WTC11 (cell line): Measurements from ENCODE around the gene TAS2R16. TPM values are rescaled to one million over a fixed set of nuclear protein-coding genes. Genes with fewer than 3 reads are reported as not detected.

Experiments used
- ATAC-seq: fragments of 200-7000 bp; cut with Tn5 transposase; 2 replicates; pipeline ENCODE4 v1.10.0; 2021; ENCODE audit warnings: mild to moderate bottlenecking, moderate library complexity
- CTCF ChIA-PET: fragments of 300-600 bp; sonication (Branson Sonifier 250); formaldehyde crosslinking; loops from one replicate; lab custom pipeline; 2021; ENCODE audit warnings: antibody characterized with exemption; lab: Charles Lee
- POLR2A ChIA-PET: fragments of 350-600 bp; sonication (Branson Sonifier 250); formaldehyde crosslinking; loops from one replicate; lab custom pipeline; 2021; ENCODE audit warnings: antibody characterized with exemption; lab: Charles Lee
- DNase-seq: peaks from one replicate; pipeline ENCODE4 v3.0.0; 2021; ENCODE audit warnings: low spot score
- H3K27ac Mint-ChIP-seq: 2 replicates; pipeline ENCODE4 v1.8.0; 2021; ENCODE audit warnings: mixed read lengths
- H3K27me3 Mint-ChIP-seq: 2 replicates; pipeline ENCODE4 v1.8.0; 2021; ENCODE audit warnings: low read depth, mild to moderate bottlenecking, moderate library complexity, mixed read lengths
- H3K36me3 Mint-ChIP-seq: 2 replicates; pipeline ENCODE4 v1.8.0; 2021; ENCODE audit warnings: mixed read lengths
- H3K4me1 Mint-ChIP-seq: 2 replicates; pipeline ENCODE4 v1.8.0; 2022; ENCODE audit warnings: mixed read lengths
- H3K4me3 Mint-ChIP-seq: 2 replicates; pipeline ENCODE4 v1.8.0; 2021; ENCODE audit warnings: mild to moderate bottlenecking, moderate library complexity, mixed read lengths
- H3K9me3 Mint-ChIP-seq: 2 replicates; pipeline ENCODE4 v1.8.0; 2021; ENCODE audit warnings: mixed read lengths
- CREB1 ChIP-seq: sonication (generic); formaldehyde crosslinking; IDR thresholded peaks from 2 replicates; pipeline ENCODE4 v1.8.0; 2023; ENCODE audit warnings: mild to moderate bottlenecking, missing genetic modification reagents
- ELF4 ChIP-seq: sonication (generic); formaldehyde crosslinking; IDR thresholded peaks from 2 replicates; pipeline ENCODE4 v1.8.1; 2022; ENCODE audit warnings: low read depth, mild to moderate bottlenecking, moderate library complexity, missing genetic modification reagents
- FOXP1 ChIP-seq: sonication (generic); formaldehyde crosslinking; IDR thresholded peaks from 2 replicates; pipeline ENCODE4 v1.8.0; 2022; ENCODE audit warnings: missing genetic modification reagents, mild to moderate bottlenecking, moderate library complexity, borderline replicate concordance
- KAT7 ChIP-seq: sonication (generic); formaldehyde crosslinking; IDR thresholded peaks from 2 replicates; pipeline ENCODE4 v1.8.1; 2023; ENCODE audit warnings: missing genetic modification reagents, mild to moderate bottlenecking, borderline replicate concordance
- NFATC4 ChIP-seq: fragments of 250-450 bp; sonication (Bioruptor Pico); IDR thresholded peaks from 2 replicates; pipeline ENCODE4 v1.9.0; 2021; ENCODE audit warnings: mild to moderate bottlenecking
- NFE2L1 ChIP-seq: sonication (generic); formaldehyde crosslinking; IDR thresholded peaks from 2 replicates; pipeline ENCODE4 v1.8.1; 2023; ENCODE audit warnings: missing genetic modification reagents
- NR3C1 ChIP-seq: sonication (generic); formaldehyde crosslinking; conservative IDR thresholded peaks from 2 replicates; pipeline ENCODE4 v1.8.1; 2023; ENCODE audit warnings: low read depth, mild to moderate bottlenecking, missing genetic modification reagents
- ZNF416 ChIP-seq: fragments of 250-450 bp; sonication (Bioruptor Pico); IDR thresholded peaks from 2 replicates; pipeline ENCODE4 v1.9.0; 2021; ENCODE audit warnings: mild to moderate bottlenecking, inconsistent platforms
- ZNF423 ChIP-seq: fragments of 250-450 bp; sonication (Bioruptor Pico); IDR thresholded peaks from 2 replicates; pipeline ENCODE4 v2.1.2; 2022; ENCODE audit warnings: mild to moderate bottlenecking, moderate library complexity
- total RNA-seq: library from RNA; stranded (reverse); gene quantifications from 3 replicates; pipeline ENCODE4 v1.2.3, GENCODE V29; 2021
- TF ChIP-seq, protein P1 (sequence below): fragments of 250-450 bp; sonication (Bioruptor Pico); IDR thresholded peaks from 2 replicates; pipeline ENCODE4 v1.8.0; 2021; ENCODE audit warnings: mild to moderate bottlenecking
- TF ChIP-seq, protein P2 (sequence below): fragments of 250-450 bp; sonication (Bioruptor Pico); conservative IDR thresholded peaks from 2 replicates; pipeline ENCODE4 v1.9.0; 2021; ENCODE audit warnings: mild to moderate bottlenecking
- TF ChIP-seq, protein P3 (sequence below): sonication (generic); formaldehyde crosslinking; IDR thresholded peaks from 2 replicates; pipeline ENCODE4 v1.8.0; 2022; ENCODE audit warnings: missing genetic modification reagents
- TF ChIP-seq, protein P4 (sequence below): sonication (generic); formaldehyde crosslinking; conservative IDR thresholded peaks from 2 replicates; pipeline ENCODE4 v1.8.1; 2022; ENCODE audit warnings: mild to moderate bottlenecking, missing genetic modification reagents
- TF ChIP-seq, protein P5 (sequence below): sonication (generic); formaldehyde crosslinking; IDR thresholded peaks from 2 replicates; pipeline ENCODE4 v1.8.0; 2023; ENCODE audit warnings: mild to moderate bottlenecking, missing genetic modification reagents
- TF ChIP-seq, protein P6 (sequence below): sonication (generic); formaldehyde crosslinking; IDR thresholded peaks from 2 replicates; pipeline ENCODE4 v1.8.0; 2022; ENCODE audit warnings: mild to moderate bottlenecking, missing genetic modification reagents
- TF ChIP-seq, protein P7 (sequence below): sonication (generic); formaldehyde crosslinking; IDR thresholded peaks from 2 replicates; pipeline ENCODE4 v1.8.0; 2023; ENCODE audit warnings: missing genetic modification reagents
- TF ChIP-seq, protein P8 (sequence below): fragments of 250-450 bp; sonication (Bioruptor Pico); IDR thresholded peaks from 2 replicates; pipeline ENCODE4 v2.1.2; 2022; ENCODE audit warnings: mild to moderate bottlenecking, moderate library complexity

TAS2R16 gene
- total RNA-seq, 1 experiment from 2014 or later, result not detected

DNA sequence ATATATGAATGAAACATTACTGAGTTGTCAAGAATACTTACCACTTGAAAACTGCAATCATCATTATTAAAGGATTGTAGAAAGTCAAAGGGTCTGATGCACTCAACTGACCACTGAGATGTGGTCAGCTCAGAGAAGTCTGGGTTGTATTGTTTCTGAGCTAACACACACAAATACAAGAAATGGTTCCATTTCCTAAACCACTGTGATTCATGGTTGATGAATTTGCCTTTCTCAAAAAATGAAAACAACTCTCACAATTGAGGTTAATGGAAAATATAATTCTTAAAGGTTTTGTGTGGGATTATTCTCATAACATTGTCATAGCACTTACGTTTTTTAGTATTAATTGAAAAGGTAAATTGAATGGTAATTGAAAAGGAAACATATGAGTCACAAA lies 45.6 kb upstream of the TAS2R16 start:
- no peak for DNase-seq
- ChIA-PET POLR2A (no interaction called here), CTCF (no interaction called here)
- Mint-ChIP-seq H3K27ac (no peak overlapping the region), H3K4me1 (peaks cover 20% of the 10 kb centered on the region), H3K36me3 (0 out of 2 replicates have a peak, but pooled peaks cover 3% of the 10 kb centered on the region), H3K4me3 (no peak overlapping the region), H3K27me3 (no peaks in the 10 kb centered on the region), H3K9me3 (peaks cover 4% of the 10 kb centered on the region)
- no peak for ATAC-seq
- TF ChIP-seq, protein P1, sequence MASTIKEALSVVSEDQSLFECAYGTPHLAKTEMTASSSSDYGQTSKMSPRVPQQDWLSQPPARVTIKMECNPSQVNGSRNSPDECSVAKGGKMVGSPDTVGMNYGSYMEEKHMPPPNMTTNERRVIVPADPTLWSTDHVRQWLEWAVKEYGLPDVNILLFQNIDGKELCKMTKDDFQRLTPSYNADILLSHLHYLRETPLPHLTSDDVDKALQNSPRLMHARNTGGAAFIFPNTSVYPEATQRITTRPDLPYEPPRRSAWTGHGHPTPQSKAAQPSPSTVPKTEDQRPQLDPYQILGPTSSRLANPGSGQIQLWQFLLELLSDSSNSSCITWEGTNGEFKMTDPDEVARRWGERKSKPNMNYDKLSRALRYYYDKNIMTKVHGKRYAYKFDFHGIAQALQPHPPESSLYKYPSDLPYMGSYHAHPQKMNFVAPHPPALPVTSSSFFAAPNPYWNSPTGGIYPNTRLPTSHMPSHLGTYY (CRISPR knock-in tag), result no peak
- TF ChIP-seq KAT7 (no peak), FOXP1 (CRISPR knock-in tag) (no peak), ZNF423 (CRISPR knock-in tag) (no peak), ELF4 (CRISPR knock-in tag) (no peak), CREB1 (no peak), NFE2L1 (CRISPR knock-in tag) (no peak), ZNF416 (CRISPR knock-in tag) (no peak), NR3C1 (CRISPR knock-in tag) (no peak), NFATC4 (CRISPR knock-in tag) (no peak)
- TF ChIP-seq, protein P2, sequence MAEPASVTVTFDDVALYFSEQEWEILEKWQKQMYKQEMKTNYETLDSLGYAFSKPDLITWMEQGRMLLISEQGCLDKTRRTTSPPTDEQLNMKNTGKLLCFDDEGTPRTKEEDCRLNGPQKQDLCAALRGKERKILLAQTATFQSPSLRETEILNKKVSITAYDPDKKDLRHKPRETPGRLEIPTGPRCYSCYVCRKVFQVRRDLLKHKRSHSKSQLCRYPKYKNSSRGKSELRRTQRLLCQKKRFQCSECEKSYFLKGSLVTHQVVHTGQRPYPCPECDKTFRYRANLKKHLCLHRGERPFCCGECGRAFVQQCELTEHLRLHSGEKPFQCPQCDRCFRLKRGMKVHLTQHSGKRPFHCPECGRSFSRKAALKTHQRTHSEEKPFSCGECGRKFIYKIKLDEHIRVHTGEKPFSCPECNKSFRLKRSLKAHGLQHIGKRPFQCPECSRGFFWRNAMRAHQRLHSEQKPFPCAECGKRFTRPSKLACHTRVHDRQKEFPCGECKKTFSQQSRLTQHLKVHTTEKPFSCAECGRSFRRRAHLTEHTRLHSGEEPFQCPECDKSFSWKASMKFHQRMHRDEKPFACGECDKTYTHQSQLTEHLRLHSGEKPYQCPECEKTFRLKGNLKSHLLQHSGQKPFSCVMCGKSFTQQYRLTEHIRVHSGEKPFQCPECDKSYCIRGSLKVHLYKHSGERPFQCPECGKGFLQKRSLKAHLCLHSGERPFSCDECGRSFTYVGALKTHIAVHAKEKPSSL, result no peak
- TF ChIP-seq, protein P3, sequence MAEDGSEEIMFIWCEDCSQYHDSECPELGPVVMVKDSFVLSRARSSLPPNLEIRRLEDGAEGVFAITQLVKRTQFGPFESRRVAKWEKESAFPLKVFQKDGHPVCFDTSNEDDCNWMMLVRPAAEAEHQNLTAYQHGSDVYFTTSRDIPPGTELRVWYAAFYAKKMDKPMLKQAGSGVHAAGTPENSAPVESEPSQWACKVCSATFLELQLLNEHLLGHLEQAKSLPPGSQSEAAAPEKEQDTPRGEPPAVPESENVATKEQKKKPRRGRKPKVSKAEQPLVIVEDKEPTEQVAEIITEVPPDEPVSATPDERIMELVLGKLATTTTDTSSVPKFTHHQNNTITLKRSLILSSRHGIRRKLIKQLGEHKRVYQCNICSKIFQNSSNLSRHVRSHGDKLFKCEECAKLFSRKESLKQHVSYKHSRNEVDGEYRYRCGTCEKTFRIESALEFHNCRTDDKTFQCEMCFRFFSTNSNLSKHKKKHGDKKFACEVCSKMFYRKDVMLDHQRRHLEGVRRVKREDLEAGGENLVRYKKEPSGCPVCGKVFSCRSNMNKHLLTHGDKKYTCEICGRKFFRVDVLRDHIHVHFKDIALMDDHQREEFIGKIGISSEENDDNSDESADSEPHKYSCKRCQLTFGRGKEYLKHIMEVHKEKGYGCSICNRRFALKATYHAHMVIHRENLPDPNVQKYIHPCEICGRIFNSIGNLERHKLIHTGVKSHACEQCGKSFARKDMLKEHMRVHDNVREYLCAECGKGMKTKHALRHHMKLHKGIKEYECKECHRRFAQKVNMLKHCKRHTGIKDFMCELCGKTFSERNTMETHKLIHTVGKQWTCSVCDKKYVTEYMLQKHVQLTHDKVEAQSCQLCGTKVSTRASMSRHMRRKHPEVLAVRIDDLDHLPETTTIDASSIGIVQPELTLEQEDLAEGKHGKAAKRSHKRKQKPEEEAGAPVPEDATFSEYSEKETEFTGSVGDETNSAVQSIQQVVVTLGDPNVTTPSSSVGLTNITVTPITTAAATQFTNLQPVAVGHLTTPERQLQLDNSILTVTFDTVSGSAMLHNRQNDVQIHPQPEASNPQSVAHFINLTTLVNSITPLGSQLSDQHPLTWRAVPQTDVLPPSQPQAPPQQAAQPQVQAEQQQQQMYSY (CRISPR knock-in tag), result no peak
- TF ChIP-seq, protein P4, sequence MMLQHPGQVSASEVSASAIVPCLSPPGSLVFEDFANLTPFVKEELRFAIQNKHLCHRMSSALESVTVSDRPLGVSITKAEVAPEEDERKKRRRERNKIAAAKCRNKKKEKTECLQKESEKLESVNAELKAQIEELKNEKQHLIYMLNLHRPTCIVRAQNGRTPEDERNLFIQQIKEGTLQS, result no peak
- TF ChIP-seq, protein P5, sequence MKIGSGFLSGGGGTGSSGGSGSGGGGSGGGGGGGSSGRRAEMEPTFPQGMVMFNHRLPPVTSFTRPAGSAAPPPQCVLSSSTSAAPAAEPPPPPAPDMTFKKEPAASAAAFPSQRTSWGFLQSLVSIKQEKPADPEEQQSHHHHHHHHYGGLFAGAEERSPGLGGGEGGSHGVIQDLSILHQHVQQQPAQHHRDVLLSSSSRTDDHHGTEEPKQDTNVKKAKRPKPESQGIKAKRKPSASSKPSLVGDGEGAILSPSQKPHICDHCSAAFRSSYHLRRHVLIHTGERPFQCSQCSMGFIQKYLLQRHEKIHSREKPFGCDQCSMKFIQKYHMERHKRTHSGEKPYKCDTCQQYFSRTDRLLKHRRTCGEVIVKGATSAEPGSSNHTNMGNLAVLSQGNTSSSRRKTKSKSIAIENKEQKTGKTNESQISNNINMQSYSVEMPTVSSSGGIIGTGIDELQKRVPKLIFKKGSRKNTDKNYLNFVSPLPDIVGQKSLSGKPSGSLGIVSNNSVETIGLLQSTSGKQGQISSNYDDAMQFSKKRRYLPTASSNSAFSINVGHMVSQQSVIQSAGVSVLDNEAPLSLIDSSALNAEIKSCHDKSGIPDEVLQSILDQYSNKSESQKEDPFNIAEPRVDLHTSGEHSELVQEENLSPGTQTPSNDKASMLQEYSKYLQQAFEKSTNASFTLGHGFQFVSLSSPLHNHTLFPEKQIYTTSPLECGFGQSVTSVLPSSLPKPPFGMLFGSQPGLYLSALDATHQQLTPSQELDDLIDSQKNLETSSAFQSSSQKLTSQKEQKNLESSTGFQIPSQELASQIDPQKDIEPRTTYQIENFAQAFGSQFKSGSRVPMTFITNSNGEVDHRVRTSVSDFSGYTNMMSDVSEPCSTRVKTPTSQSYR (CRISPR knock-in tag), result no peak
- TF ChIP-seq, protein P6, sequence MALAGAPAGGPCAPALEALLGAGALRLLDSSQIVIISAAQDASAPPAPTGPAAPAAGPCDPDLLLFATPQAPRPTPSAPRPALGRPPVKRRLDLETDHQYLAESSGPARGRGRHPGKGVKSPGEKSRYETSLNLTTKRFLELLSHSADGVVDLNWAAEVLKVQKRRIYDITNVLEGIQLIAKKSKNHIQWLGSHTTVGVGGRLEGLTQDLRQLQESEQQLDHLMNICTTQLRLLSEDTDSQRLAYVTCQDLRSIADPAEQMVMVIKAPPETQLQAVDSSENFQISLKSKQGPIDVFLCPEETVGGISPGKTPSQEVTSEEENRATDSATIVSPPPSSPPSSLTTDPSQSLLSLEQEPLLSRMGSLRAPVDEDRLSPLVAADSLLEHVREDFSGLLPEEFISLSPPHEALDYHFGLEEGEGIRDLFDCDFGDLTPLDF (CRISPR knock-in tag), result no peak
- TF ChIP-seq, protein P7, sequence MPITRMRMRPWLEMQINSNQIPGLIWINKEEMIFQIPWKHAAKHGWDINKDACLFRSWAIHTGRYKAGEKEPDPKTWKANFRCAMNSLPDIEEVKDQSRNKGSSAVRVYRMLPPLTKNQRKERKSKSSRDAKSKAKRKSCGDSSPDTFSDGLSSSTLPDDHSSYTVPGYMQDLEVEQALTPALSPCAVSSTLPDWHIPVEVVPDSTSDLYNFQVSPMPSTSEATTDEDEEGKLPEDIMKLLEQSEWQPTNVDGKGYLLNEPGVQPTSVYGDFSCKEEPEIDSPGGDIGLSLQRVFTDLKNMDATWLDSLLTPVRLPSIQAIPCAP (CRISPR knock-in tag), result no peak
- TF ChIP-seq, protein P8, sequence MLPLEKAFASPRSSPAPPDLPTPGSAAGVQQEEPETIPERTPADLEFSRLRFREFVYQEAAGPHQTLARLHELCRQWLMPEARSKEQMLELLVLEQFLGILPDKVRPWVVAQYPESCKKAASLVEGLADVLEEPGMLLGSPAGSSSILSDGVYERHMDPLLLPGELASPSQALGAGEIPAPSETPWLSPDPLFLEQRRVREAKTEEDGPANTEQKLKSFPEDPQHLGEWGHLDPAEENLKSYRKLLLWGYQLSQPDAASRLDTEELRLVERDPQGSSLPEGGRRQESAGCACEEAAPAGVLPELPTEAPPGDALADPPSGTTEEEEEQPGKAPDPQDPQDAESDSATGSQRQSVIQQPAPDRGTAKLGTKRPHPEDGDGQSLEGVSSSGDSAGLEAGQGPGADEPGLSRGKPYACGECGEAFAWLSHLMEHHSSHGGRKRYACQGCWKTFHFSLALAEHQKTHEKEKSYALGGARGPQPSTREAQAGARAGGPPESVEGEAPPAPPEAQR (CRISPR knock-in tag), result no peak
